Measurements from ENCODE around the gene MLPH. TPM values are rescaled to one million over a fixed set of nuclear protein-coding genes. Genes with fewer than 3 reads are reported as not detected.

MLPH gene
- polyA plus RNA-seq, 3 donors = not detected

DNA sequence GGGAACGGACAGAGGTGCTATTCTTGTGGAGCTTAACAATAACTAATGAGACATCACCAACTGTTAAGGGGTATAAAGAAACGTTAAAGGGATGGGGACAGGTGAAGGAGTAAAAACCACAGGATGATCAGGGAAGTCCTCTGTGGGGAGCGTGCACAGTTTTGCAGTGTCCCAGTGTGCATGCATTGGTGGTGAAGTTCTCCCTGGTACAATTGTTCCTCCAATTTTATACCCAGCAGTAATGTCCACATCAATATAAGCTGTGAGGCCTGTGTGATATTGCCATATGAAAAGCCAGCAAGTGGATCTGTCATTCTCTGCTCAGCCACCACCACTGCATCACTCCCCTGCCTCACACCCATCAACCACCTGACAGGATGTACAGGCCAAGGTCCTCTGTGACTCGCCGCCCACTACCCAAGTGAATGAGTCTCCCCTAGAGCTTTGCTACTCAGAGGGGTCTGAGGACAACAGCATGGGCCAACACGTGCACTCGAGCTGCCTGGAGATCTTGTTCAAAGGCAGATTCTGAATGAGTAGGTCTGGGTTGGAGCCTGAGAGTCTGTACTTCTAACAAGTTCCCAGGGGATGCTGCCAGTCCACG, 4.6 kb downstream of the MLPH start:
- Mint-ChIP-seq H3K4me1 (peaks cover 2% of the 10 kb centered on the region), H3K9me3 (peaks cover 12 to 24% (median 18%) of the 10 kb centered on the region in 7 donors), H3K27ac (no peak overlapping the region), H3K4me3 (no peak overlapping the region), H3K36me3 (no peaks in the 10 kb centered on the region), H3K27me3 (ENCODE audit: low read depth in 3 of 3) (peaks cover 27 to 45% (median 35%) of the 10 kb centered on the region in 3 donors)
- Histone ChIP-seq H3K27ac (ENCODE audit: low read depth in 1 of 2, low read length in 2 of 2) (no peak overlapping the region), H3K79me2 (ENCODE audit: insufficient read depth, low read length) (no peaks in the 10 kb centered on the region), H3K36me3 (replicated peaks in 1 of 2; ENCODE audit: control insufficient read depth in 1 of 2, insufficient read depth in 2 of 2, low read length in 2 of 2) (no peaks in the 10 kb centered on the region), H3K27me3 (ENCODE audit: control insufficient read depth in 2 of 2, insufficient read depth in 2 of 2, low read length in 2 of 2) (peaks cover 10 to 30% of the 10 kb centered on the region in 2 donors), H2AFZ (ENCODE audit: insufficient read depth, low read depth, low read length, poor library complexity, severe bottlenecking) (no peak overlapping the region), H4K20me1 (ENCODE audit: insufficient read depth, low read length) (no peaks in the 10 kb centered on the region), H3K9me3 (replicated peaks in 1 of 2; ENCODE audit: control insufficient read depth in 1 of 2, insufficient read depth in 1 of 2, low read length in 2 of 2) (peaks cover 16 to 17% of the 10 kb centered on the region in 2 donors), H3K4me1 (ENCODE audit: control insufficient read depth in 1 of 2, insufficient read depth in 2 of 2, low read length in 2 of 2) (no peaks in the 10 kb centered on the region), H3K4me3 (replicated peaks in 1 of 3; ENCODE audit: low read depth in 2 of 3, low read length in 3 of 3) (no peak overlapping the region), H3K4me2 (replicated peaks; ENCODE audit: extremely low read depth, low read length, poor library complexity, severe bottlenecking) (no peak overlapping the region), H3K9ac (ENCODE audit: insufficient read depth, low read length, poor library complexity, severe bottlenecking) (no peak overlapping the region)
- no peak for DNase-seq
- TF ChIP-seq, protein P1, sequence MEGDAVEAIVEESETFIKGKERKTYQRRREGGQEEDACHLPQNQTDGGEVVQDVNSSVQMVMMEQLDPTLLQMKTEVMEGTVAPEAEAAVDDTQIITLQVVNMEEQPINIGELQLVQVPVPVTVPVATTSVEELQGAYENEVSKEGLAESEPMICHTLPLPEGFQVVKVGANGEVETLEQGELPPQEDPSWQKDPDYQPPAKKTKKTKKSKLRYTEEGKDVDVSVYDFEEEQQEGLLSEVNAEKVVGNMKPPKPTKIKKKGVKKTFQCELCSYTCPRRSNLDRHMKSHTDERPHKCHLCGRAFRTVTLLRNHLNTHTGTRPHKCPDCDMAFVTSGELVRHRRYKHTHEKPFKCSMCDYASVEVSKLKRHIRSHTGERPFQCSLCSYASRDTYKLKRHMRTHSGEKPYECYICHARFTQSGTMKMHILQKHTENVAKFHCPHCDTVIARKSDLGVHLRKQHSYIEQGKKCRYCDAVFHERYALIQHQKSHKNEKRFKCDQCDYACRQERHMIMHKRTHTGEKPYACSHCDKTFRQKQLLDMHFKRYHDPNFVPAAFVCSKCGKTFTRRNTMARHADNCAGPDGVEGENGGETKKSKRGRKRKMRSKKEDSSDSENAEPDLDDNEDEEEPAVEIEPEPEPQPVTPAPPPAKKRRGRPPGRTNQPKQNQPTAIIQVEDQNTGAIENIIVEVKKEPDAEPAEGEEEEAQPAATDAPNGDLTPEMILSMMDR (IDR thresholded peaks at IDR 0.05) = no peak
- intact Hi-C loops (cut with micrococcal nuclease) = no loop called here
- WGBS (ENCODE audit: insufficient coverage) = 100% methylated on average over 3 of the region's 8 CpGs

DNA sequence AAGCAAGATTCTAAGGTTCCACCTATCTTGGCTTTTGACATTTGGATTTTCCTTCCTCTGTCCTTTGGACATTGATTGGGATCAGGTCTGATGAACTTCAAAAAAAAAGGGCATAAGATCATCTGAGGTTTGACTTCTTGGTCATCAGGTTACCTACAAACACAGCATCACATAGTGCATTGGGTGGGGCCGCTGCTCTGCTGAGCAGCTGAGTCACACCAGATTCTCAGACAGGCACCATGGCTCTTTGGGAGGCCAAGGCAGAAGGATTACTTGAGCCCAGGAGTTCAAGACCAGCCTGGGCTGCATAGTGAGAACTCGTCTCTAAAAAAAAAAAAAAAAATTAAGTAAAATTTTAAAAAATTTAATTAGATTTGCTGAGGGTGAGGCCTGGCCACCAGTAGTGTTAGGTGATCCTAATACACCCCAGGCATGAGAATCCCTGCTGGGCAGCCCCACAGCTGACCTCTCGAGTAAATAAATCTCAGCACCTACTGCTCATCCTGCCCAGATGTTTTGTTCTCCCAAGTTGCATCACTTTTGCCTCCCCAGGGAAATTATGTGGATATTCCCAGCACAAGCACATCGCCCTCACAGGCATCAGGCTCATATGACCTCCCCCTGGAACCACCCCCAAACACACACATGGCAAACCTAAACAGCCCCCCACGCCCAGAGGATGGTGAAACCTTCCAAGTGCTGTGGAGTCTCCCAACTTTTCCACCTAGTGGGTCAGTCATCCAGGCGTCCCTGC, 5.3 kb downstream of the MLPH start:
- no peaks in the 10 kb centered on the region for H3K4me1 Mint-ChIP-seq
- Histone ChIP-seq H3K4me3 (replicated peaks in 1 of 3; ENCODE audit: low read depth in 2 of 3, low read length in 3 of 3) (no peak overlapping the region), H3K27ac (ENCODE audit: low read depth in 1 of 2, low read length in 2 of 2) (no peak overlapping the region), H2AFZ (ENCODE audit: insufficient read depth, low read depth, low read length, poor library complexity, severe bottlenecking) (no peak overlapping the region), H3K79me2 (ENCODE audit: insufficient read depth, low read length) (no peaks in the 10 kb centered on the region), H4K20me1 (ENCODE audit: insufficient read depth, low read length) (no peaks in the 10 kb centered on the region), H3K27me3 (ENCODE audit: control insufficient read depth in 2 of 2, insufficient read depth in 2 of 2, low read length in 2 of 2) (peaks cover 6 to 24% of the 10 kb centered on the region in 2 donors), H3K36me3 (replicated peaks in 1 of 2; ENCODE audit: control insufficient read depth in 1 of 2, insufficient read depth in 2 of 2, low read length in 2 of 2) (no peaks in the 10 kb centered on the region), H3K4me2 (replicated peaks; ENCODE audit: extremely low read depth, low read length, poor library complexity, severe bottlenecking) (no peak overlapping the region), H3K9me3 (replicated peaks in 1 of 2; ENCODE audit: control insufficient read depth in 1 of 2, insufficient read depth in 1 of 2, low read length in 2 of 2) (peaks cover 16 to 17% of the 10 kb centered on the region in 2 donors), H3K4me1 (ENCODE audit: control insufficient read depth in 1 of 2, insufficient read depth in 2 of 2, low read length in 2 of 2) (no peaks in the 10 kb centered on the region), H3K9ac (ENCODE audit: insufficient read depth, low read length, poor library complexity, severe bottlenecking) (no peak overlapping the region)
- no peaks in the 10 kb centered on the region for H3K36me3 Mint-ChIP-seq
- peaks cover 12 to 24% (median 18%) of the 10 kb centered on the region in 7 donors for H3K9me3 Mint-ChIP-seq
- H3K4me3 Mint-ChIP-seq = no peak overlapping the region
- DNase-seq = no peak
- no peak overlapping the region for H3K27ac Mint-ChIP-seq
- H3K27me3 Mint-ChIP-seq (ENCODE audit: low read depth in 3 of 3) = peaks cover 23 to 38% (median 31%) of the 10 kb centered on the region in 3 donors
- intact Hi-C loops (cut with micrococcal nuclease) = no loop called here
- TF ChIP-seq, protein P1 (IDR thresholded peaks at IDR 0.05) = no peak
- WGBS (ENCODE audit: insufficient coverage) = 77% methylated on average over 4 of the region's 6 CpGs

Data from CD14-positive monocyte (primary cell).